ENCODE results near the gene KIAA0319L.
"Not testable (repeated sequence)": the region's sequence is repeated elsewhere in the genome, so short reads cannot be mapped to it uniquely, and the experiment has no call there.

Gene KIAA0319L

GRCh38 chr1:35481229-35481628 is 76.0 kb downstream of the KIAA0319L start:
- DNase-seq: no peak

GRCh38 chr1:35477870-35478269 is 79.3 kb downstream of the KIAA0319L start:
- DNase-seq: no peak

- DNase-seq: no peak
Observed at GRCh38 chr1:35475856-35476674, 81.1 kb downstream of the KIAA0319L start.

- no peak for DNase-seq
Observed at GRCh38 chr1:35475356-35475755, 81.8 kb downstream of the KIAA0319L start.

GRCh38 chr1:35473216-35473615 is 84.0 kb downstream of the KIAA0319L start:
- not testable (repeated sequence) for DNase-seq

GRCh38 chr1:35470977-35471613 is 86.1 kb downstream of the KIAA0319L start:
- no peak for DNase-seq

GRCh38 chr1:35466120-35466519 is 91.1 kb downstream of the KIAA0319L start:
- DNase-seq: no peak

GRCh38 chr1:35463749-35464148 is 93.5 kb downstream of the KIAA0319L start:
- DNase-seq: not testable (repeated sequence)

- no peak for DNase-seq
Observed at GRCh38 chr1:35463232-35463631, 94.0 kb downstream of the KIAA0319L start.

- no peak for DNase-seq
Observed at GRCh38 chr1:35461966-35462651, 95.1 kb downstream of the KIAA0319L start.

GRCh38 chr1:35460796-35461195 is 96.4 kb downstream of the KIAA0319L start:
- DNase-seq: no peak

- peak; percentile 72 for DNase-seq
Observed at GRCh38 chr1:35454616-35455015, 102.6 kb downstream of the KIAA0319L start.

GRCh38 chr1:35454176-35454575 is 103.0 kb downstream of the KIAA0319L start:
- no peak for DNase-seq

GRCh38 chr1:35453031-35453430 is 104.2 kb downstream of the KIAA0319L start:
- no peak for DNase-seq

GRCh38 chr1:35452106-35452774 is 105.0 kb downstream of the KIAA0319L start:
- peak; percentile 61 for DNase-seq

GRCh38 chr1:35451125-35451528 is 106.1 kb downstream of the KIAA0319L start:
- DNase-seq: peak; percentile 73

- DNase-seq: peak; percentile 98
Observed at GRCh38 chr1:35449334-35450008, 107.7 kb downstream of the KIAA0319L start.

GRCh38 chr1:35448344-35448801 is 108.8 kb downstream of the KIAA0319L start:
- DNase-seq: peak; percentile 98

- no peak for DNase-seq
Observed at GRCh38 chr1:35447278-35447677, 109.9 kb downstream of the KIAA0319L start.

- DNase-seq: no peak
Observed at GRCh38 chr1:35444519-35444774, 112.8 kb downstream of the KIAA0319L start.

- no peak for DNase-seq
Observed at GRCh38 chr1:35443768-35444518, 113.3 kb downstream of the KIAA0319L start.

GRCh38 chr1:35442734-35443133 is 114.5 kb downstream of the KIAA0319L start:
- DNase-seq: no peak
